Activated T-cell treated with anti-CD3 and anti-CD28 coated beads, Interleukin-2, amount 50 U/mL, for 1 hour (primary cell): ENCODE measurements around the gene ANKAR.
A peak's percentile ranks its signal among the peaks of the same experiment; 100 is the strongest.
"Not testable (repeated sequence)": the region's sequence is repeated elsewhere in the genome, so short reads cannot be mapped to it uniquely, and the experiment has no call there.

ENCODE experiments used
- DNase-seq: peaks from one replicate; pipeline ENCODE4 v3.0.0-alpha.2; 2020

Gene ANKAR, protein sequence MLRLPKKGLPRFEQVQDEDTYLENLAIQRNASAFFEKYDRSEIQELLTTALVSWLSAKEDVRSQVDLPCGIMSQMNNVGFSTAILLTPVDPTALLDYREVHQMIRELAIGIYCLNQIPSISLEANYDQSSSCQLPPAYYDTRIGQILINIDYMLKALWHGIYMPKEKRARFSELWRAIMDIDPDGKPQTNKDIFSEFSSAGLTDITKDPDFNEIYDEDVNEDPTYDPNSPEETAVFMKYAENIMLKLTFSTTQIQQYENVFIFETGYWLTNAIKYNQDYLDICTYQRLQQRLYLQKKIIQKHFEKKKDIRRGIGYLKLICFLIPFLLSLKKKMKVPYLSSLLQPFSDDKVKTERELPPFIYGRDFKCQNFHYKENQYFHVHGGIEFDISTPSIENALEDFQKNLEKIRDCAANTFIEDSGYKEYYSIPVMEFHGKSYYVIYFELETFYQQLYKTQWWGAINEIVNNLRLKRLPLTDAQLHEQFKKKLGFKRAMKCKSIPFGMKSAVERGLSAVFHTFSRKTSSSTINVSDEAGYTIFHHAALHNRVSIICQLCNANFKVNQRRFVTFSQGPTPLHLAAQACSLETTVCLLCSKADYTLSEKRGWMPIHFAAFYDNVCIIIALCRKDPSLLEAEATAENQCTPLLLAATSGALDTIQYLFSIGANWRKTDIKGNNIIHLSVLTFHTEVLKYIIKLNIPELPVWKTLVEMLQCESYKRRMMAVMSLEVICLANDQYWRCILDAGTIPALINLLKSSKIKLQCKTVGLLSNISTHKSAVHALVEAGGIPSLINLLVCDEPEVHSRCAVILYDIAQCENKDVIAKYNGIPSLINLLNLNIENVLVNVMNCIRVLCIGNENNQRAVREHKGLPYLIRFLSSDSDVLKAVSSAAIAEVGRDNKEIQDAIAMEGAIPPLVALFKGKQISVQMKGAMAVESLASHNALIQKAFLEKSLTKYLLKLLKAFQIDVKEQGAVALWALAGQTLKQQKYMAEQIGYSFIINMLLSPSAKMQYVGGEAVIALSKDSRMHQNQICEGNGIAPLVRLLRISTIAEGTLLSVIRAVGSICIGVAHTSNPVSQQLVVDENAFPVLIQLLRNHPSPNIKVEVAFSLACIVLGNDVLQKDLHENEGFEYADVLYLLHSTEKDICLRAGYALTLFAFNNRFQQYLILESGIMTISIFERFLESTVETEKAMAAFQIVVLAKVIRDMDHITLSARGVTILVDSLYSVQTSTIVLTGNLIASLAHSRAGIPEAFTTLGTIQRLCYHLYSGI (N-terminal part only)

DNA sequence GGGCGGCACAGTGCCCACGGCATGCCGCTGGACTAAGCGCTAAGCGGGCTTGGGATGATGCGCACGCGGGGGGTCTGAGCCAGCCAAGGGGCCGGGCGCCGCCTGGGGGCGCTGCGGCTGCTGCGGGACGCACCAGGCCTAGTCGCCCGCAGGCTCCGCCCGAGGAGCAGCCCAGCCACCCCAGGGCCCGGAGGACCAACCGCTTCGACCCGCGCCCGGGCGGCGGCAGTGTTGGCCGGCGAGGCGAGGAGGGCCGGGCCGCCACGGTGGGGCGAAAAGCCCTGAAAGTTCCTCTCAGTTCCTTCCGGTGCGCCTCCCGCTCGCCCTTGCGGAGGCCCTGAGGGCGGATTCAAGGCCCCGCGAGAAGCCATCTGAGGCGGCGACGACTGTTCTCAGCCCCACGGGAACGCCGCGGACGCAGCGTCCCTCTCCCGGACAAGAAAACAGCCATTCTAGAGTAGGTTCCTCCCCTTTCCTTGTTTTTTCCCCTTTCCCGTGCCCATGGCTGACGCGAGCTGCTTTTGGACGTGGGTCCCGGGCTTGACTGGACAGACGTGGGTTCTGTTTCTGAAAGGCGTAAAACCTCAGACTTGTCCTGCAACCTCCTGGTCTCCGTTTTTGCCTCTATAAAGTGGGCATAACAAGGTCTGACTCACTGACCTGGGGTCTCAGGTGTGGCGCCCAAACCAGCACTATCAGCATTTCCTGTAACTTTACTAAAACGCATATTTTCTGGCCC lies at the start of gene ANKAR:
ANKAR (plus strand) TSS at position 297 of the 739 bp plus-strand sequence. CDS start 1,821 bp downstream, outside the sequence.
- peak; percentile 90 for DNase-seq

DNA sequence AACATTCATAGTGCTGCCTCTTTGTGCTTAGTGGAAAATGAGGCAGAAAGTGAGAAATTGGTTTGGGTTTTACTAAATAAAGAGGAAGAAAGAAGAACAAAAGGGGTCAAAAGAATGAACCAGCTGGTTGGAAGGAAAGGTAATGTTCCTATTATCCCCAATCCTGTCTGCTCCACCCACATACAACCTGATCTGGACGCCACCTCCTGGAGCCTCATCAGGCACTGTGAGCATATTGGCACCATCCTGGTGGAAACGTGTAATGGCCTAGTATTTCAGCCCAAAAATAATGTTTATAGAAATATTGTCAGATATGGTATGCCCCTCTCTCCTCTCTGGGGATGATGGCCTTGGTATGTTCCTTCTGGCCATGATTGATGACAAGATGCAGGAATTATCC lies 48.8 kb upstream of the ANKAR start:
- DNase-seq = no peak

DNA sequence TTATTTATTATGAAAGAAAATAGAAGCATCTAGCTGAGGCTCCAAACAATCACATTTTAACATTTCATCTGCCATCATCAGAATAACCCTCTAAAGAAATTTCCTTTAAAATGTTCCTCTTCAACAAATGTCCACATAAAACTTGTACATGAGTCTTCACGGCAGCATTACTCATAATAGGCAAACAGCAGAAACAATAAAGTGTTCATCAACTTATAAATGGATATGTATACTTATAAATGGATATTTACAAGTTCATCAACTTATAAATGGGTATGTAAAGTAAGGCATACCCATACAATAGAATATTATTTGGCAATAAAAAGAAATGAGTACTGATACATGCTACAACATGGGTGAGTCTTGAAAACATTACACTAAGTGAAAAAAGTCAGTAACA lies 46.7 kb upstream of the ANKAR start:
- no peak for DNase-seq

DNA sequence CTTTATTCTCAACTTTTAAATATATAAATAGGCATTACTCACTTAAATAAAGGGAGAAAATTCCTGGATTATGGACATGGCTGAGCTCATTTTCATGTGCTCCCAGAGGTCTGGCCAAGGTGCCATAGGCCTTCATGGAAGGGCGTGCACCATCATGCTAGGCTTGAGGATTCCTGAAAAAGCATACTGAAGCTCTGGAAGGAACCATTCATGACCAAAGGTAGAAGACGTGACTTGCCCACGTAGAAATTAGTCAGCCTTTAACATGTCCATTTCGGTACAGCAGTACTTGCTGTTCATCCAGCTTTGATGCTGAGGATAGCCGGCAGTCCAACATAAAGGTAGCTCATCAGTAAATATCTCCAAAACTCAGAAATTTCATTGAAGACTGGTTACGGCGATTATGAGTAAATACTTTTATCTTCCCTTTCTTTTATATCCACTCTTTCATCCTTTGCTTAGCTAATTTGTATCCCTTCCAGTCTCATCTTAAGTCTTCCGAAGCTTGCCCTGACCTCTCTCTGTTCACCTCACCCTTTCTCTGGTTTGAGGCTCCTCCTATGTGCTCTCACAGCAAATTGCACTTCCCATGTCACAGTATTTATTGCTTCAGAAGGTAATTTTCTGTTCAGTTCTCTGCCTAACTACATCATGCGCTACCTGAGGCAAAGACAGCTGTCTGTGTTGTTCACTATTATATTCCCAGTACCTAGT lies 45.5 kb upstream of the ANKAR start:
- no peak for DNase-seq

DNA sequence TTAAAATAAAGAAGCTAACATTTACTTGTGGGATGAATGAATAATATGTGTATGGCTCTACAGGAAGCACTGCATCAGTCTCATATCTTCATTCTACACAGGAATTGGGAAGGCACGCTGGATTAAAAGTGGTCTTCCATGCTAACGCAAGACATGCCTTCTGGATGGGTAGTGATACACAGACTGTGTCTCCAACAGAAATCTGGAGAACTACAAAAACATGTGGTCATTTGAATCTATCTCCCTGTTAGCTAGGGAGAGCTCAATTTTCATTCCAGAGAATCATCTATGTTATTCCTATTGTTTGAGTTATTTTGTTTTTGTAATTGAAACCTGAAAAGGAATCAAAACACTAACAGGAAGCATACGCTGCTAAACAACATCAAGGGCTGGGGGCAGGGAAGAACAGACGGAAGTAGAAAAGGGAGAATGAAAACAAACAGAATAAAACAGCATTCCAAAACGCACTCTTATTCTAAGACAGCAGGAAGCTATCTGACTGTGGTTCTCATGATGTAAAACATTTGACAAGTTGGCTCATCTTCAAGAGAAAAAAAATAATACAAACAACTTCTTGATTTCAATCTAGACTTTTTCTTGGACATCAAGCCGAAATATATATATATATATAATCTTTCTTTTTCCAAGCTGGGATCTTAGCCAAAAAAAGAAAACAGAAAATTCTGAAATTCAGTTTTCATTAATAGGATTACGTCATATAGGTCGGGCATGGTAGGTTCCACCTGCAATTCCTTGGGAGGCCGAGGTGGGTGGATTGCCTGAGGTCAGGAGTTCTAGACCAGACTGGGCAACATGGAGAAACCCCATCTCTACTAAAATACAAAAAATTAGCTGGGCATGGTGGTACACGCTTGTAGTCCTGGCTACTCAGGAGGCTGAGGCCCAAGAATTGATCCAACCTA lies 44.7 kb upstream of the ANKAR start:
- DNase-seq = no peak

DNA sequence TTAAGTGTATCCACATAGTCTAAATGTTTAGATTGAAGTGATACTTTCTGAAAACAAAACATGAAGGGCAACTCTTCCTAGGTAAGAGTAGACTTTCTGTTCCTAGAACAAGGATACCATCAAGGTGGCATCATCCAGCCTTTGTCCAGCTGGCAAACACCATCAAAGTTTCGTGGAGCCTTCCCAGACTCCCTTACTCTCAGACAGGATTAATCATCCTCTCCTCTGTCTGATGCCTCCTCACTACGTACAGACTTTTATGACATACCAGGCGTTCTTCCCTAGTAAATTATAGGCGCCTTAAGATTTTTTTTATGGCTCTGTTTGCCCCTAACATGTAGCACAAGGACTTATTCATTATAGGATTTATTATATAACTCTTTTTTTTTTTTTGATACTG lies 42.6 kb upstream of the ANKAR start:
- no peak for DNase-seq

DNA sequence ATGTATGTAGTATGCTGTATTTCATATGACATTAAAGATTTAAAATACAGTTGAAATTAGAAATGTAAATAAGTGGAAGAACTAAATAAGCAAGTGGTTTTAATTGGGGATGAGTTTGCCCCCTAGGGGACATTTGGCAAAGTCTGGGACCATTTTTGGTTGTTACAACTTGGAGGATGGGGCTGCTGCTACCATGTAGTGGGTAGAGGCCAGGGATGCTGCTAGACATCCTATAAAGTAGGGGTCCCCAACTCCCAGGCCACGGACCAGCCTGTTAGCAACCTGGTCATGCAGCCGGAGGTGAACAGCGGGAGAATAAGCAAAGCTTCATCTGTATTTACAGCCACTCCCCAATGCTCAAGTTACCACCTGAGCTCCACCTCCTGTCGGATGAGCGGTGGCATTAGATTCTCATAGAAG lies 41.1 kb upstream of the ANKAR start:
- DNase-seq = no peak

DNA sequence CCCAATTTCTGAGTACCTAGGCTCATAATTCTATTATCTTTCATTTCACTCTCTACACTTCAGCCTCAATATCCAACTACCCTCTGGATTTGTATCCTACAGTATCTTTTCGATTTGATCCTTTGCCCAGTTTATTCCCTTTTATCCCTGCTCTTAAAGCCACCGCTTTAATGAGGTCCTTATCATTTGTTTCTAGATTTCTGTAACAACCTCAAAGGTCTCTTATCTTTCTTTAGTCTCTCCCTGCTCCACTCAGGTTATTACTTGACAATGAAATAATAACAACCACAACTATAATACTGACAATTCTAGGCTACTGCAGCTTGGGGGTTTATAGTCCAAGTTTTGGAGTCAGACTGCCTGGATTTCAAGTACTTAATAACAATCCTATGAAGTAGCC lies 39.1 kb upstream of the ANKAR start:
- DNase-seq = no peak

DNA sequence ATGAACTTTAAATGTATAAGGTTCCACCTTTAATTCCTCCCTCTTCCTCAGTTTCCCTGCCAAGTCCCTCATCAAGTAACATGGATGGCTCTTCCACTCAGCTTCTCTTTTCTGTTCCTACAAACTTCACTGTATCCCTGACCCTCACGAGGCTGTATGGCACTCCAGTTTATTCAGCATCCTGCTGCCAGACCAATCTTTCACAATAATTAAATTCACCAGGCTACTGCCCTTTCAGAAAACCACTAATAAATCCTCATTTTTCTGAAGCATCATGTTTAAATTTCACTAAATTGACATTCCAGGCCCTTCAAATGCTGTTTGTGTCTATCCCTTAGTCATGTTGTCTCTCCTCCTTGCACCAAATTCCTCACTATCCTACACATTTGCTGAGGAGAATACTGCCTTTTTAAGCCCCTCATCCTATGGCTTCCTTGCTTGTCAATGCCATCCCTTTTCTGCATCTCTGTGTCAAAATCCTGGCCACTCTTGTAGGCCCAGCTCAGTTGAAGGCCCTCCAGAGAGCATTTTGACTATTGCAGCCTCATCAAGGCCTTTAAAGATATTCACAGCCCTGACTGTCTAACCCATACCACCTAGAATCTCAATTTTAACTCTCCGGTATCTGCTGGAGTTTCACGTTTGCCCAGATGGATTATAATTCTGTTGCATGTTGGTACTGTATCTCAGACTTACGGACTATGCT lies 36.0 kb upstream of the ANKAR start:
- DNase-seq = no peak

DNA sequence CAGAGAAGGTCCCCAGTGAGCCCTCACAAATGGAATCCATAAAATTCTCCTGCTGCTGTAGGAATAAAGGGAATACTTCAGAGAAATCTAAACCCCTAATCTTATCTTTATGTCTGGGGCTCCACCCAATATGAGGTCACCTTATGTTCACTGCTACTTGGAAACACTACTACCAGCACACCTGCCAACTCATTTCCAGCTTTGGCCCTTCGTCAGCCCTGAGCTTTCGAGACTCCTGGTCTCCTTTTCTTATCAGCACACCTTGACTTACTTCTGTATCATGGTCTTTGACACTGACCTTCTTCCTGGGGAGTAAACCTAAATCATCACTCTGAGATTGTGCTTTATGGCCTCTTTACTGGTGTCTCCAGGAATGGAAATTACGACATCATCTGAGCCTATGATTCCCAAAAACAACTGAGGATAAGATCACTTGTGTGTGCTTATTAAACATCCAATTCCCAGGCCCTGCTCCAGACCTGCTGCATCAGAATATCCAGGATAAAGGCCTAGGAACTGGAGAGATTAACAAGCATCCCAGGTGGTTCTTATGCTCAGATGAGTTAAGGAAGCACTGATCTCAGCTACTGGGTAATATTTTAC lies 35.4 kb upstream of the ANKAR start:
- no peak for DNase-seq

DNA sequence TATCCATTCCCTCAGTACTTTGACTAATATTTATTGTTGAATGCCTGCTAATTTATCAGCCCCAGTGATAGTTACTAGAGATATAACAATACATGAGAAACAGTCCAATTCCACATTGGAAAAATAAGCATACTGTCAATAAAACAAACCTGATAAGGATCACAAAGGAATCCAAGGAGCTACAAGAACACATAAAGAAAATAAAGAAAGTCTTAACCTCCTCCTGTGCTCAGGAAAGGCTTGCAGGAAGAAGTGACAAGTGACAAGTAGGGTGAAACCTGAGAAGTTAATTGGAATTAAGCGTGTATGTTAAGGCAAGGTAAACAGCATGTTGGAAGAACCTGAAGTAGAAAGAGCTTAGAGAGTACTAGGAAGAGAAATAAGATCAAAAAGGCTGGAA lies 33.5 kb upstream of the ANKAR start:
- DNase-seq = no peak

DNA sequence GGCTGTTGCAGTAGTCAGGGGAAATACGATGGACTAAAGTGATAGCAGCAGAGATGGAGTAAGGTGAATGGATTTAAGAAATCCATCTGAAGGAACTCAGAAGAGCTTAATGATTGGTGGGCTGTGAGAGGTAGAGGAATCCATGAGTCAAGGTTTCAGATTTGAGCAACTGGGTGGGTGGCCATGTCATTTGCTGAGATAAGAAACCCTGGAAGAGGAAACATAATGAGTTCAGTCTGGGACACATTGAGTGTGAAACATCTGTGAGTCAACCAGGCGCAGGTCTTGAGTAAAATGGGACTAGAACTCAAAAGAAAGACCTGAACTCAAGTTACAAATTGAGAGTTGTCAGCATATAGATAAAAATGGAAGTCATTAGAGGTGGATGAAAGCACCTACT lies 32.9 kb upstream of the ANKAR start:
- DNase-seq = no peak

DNA sequence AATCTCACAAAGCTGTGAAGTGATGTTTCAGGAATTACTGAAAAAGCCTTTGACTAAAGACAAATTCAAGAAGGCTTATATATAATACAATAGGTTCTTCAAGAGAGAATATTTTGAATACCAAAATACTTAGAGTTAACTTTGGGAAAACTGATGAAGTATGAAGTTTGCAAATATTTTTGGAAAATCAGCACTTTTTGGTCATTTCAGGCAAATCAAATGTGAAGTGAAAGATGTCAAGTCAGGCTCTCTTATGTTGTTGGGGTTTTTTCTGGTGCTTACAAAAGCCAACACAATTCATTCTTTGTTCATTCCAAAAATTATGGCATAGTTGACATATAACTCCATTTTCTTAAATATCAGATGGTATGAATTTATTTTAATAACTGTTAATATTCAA lies 27.9 kb upstream of the ANKAR start:
- DNase-seq = no peak

DNA sequence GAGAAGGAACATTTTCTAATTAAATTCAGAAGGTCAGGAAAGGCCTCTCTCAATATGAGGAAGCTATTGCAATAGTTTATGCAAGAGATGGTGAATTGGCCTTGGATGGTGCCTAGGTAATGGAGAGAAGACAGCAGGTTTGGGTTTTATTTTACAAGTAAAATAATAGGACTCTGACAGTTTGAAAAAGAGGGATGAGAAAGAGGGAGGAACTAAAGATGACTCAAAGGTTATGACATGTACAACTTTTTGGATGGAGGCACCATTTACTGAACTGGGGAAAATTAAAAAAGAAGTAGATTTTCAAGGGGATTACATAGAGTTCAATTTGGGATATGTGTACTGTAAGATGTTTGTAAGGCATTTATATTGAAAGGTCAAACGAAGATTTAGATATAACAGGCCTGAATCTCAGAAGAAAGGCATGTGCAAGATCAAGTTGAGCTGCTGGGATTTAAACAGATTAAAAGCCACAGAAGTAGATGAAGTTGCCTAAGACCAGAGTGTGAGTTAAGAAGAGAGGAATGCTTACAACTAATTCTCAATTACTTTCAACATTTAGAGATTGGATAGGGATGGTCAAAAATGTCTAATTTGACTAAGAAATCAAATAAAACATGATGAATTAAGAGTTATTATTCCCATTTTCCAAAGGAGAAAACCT lies 25.5 kb upstream of the ANKAR start:
- DNase-seq = no peak

DNA sequence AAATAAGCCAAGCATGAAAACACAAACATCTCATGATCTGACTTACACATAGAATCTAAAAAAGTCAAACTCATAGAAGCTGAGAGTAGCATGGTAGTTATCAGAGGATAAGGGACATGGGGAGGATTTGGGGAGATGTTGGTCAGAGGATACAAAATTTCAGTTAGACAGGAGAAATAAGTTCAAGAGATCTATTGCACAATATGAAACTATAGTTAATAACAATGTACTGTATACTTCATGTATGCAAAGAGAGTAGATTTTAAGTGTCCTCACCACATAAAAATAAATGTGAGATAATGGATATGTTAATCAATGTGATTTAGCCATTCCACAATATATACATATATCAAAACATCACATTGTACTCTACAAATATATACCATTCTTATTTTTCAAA lies 23.2 kb upstream of the ANKAR start:
- no peak for DNase-seq

DNA sequence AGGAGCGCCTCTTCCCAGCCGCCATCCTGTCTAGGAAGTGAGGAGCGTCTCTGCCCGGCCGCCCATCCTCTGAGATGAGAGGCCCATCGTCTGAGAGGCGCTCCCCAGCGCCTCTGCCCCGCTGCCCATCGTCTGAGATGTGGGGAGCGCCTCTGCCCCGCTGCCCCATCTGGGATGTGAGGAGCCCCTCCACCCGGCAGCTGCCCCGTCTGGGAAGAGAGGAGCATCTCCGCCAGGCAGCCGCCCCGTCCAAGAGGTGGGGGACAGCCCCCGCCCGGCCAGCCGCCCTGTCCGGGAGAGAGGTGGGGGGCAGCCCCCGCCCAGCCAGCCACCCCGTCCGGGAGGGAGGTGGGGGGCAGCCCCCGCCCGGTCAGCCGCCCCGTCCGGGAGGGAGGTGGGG lies 21.0 kb upstream of the ANKAR start:
- DNase-seq = not testable (repeated sequence)

DNA sequence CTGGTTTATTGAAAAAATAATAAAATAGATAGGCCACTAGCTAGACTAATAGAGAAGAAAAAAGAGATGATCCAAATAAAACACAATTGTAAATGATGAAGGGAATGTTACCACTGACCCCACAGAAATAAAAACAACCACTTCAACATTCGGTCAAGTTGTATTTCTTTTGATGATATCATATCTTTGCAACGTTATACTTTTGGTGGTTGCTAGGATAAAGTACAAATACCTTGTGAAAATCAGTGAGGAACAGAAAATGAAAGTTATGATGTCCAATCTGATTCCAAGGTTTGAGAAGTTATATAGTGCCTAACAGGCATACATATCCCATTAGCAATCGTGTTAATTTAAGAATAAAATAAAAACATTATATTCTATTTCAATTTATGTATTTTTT lies 19.8 kb upstream of the ANKAR start:
- DNase-seq = no peak

DNA sequence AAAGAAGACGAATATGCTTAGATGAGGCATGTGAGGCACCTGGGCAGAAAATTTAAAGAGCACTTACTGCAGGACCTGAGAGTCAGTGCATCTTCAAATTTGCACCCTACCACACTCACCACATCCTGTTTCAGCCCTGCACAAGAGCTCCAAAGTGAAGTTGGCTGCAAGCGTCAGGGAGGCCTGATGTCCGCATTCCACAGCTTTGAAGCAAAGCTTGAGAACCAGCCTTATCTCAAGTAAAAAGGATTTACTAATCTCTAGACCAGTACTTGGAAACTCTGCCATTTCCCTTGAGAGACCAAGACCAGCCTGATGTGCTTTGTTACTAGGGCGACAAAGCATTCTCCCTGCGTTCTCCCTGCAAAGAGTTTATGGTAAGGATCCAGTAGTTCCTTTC lies 16.6 kb upstream of the ANKAR start:
- DNase-seq = peak; percentile 37
